H54 (cell line): ENCODE results near the gene FNIP2.

Source experiments
- DNase-seq: peaks from one replicate; pipeline ENCODE4 v3.0.0; 2011; ENCODE audit warnings: low spot score, mixed read lengths; ENCODE audit not compliant: insufficient read length
- FAIRE-seq: peaks from 3 replicates; lab custom pipeline; 2011; peaks lifted over from hg19 to GRCh38; lab: Jason Lieb, UNC
- POLR2A ChIP-seq: IDR thresholded peaks from 2 replicates; pipeline ENCODE4 v1.6.1; 2011; ENCODE audit warnings: low read depth, mild to moderate bottlenecking, low read length

FNIP2 gene

DNA sequence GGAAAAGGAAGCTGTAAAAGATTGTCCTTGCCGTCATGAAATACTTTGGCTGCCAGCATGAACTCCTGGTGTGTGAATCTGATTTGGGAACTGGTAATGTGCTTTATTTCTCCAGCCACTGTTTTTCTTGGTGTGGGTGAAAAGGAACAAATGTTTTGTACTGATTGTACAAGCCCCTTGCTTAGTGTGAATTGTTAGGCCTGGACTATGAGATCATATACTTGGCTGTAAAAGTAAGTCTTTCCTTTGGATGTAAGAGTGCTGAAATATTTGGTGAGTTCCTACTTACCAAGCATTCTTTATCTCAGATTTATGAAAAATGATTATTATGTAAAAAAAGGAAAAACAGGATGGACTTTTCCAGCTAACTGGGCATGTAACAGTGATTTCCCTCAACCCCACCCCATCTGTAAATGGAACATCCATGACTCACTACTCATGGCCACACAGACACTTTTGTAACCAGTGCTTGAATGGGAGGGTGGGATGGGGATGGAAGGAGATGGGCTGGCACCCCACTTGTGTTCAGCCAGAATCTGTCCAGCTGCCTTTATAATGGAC lies 6.3 kb downstream of the FNIP2 start:
- no peak for TF ChIP-seq POLR2A
- no peak for DNase-seq
- no peak for FAIRE-seq

DNA sequence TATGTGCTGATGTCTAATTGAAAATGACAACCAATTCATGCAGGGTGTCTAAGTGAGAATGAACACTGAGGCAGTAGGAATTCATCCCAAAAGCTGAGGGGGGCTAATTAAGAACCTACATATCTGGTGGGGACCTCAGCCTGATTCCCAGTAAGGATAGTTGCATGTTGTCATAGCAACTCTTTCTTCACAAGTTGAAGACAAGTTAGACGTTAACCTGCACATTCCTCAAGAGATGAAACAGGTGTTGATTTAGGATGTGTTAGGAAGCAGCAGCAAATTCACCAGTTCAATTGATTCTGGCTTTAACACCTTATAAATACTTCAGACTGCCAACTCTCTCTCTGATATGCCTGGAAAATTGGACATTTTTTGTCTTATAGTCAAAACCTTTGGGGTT lies 7.3 kb downstream of the FNIP2 start:
- TF ChIP-seq POLR2A: no peak
- DNase-seq (no peak), FAIRE-seq (no peak)

DNA sequence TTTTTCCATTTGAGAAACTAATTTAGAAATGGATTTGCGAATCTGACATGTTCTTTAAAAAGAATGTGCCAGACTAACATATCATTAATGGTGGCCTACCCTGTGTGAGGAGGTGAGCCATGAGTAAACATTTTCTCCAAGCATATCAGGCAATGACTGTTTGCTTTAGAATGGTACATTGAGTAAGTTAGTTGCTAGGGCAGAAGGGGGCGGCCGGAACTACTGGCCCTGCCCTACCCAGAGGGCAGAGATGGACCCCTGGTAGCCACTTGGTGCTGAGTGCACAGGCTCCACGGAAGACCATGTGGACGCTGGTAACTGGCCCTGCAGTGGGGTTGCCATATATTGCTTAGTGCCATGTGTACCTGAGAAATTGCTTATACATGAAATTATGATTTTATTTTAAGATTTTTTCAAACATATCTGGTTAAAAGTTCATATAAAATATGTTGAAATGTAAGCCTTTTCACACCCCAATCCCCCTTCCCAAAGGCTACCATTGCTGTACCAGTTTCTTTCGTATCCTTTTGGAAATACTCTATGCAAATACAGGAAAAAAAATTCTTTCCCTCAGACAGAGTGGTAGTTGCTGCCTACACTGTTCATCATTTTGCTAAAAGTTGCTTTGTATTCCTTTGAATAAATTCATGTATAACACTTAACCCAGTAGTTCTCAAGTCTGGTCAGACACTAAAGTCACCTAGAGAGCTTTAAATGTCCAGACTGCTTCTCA lies 8.8 kb downstream of the FNIP2 start:
- no peak for FAIRE-seq
- no peak for DNase-seq
- TF ChIP-seq POLR2A: no peak

DNA sequence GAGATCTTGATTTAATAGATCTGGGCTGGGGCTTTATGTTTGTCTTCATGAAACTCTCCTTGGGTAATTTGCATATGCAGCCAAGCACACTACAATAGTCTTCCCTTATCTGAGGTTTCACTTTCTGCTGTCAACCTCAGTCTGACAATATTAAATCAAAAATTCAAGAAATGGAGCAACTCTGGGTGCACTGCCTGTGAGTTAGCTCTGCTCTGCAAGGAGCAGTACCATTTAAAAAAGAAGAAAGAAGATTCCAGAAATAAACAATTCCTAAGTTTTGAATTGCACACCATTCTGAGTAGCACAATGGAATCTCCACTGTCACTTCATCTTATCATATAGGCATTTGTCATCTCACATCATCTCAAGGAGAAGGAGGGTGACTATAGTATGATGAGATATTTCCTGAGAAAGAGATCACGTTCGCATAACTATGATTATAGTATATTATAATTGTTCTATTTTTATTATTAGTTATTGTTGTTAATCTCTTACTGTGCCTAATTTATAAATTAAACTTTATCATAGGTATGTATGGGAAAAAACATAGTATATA lies 9.4 kb downstream of the FNIP2 start:
- no peak for TF ChIP-seq POLR2A
- DNase-seq (no peak), FAIRE-seq (no peak)

DNA sequence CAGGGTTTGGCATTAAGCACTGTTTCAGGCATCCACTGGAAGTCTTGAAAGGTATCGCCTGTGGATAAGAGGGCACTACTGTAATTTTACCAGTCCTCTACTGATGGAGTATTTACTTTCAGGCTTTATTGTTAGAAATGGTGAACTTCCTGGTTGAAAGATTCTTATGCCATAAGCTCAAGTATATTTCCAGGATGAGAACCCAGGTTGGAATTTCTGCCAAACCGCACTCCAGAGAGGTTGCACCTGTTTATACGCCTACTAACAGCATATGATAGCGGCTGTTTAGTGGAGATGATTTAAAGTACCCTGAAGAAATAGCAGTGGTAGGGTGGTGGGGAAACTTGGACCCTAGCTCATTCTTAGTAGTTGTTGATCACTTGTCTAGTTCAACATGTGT lies 9.9 kb downstream of the FNIP2 start:
- TF ChIP-seq POLR2A: no peak
- no peak for FAIRE-seq
- DNase-seq: no peak

DNA sequence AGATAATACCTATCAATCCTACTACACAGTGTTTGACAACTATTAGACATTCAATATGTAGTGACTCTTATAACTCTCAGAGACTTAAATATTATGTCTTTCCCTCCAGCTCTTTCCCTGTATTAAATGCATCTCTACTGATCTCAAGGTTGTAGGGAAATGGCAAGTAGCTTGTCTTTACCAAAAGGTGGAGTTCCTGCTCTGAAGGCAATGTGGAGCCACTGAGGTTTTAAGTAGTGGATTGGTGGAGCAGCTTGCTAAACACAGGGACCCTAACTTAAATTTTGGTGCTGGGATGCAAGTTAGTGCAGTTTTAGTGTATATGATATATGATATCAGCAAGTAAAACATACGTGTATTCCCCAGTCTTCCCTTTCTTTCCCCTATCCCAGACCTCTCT lies 13.1 kb downstream of the FNIP2 start:
- FAIRE-seq (no peak), DNase-seq (no peak)
- TF ChIP-seq POLR2A: no peak

DNA sequence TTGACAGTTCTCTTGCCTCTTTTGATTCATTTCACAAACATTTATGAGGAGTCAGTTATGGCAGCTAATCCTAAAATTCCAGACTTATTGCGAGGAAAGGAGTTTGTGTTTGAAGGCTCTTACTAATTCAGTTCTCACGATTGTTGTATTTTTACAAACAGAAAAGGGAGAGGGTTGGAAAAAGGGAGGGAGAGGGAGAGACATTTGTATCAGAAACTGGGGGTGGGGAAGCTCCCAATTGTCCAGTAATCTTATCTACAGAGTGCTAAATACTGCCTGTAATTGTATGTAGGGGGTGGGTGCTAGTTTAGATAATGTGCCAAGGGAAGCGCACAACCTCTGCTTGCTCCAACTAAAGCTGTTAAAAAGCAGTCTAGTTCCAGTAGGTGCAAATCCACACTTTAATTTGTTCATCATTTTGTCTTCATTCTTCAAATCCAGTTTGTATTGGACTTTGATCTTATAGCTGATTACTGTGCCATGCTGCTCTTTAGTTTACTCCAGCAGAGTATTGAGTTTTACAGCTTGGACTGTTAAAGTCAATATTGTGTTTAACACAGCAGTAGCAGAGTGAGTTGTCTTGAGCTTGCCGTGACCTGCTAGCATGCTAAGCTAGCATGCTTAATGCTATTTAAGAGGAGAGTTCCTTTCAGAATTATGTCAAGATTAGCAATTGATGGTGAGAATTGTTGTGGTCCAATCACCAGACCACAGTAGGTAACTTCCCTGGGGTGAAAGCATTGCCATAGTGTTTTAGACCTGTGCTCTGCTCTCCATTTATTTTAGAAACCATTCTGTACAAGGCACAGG lies 13.9 kb downstream of the FNIP2 start:
- DNase-seq (no peak), FAIRE-seq (peak; percentile 43)
- TF ChIP-seq POLR2A: no peak

DNA sequence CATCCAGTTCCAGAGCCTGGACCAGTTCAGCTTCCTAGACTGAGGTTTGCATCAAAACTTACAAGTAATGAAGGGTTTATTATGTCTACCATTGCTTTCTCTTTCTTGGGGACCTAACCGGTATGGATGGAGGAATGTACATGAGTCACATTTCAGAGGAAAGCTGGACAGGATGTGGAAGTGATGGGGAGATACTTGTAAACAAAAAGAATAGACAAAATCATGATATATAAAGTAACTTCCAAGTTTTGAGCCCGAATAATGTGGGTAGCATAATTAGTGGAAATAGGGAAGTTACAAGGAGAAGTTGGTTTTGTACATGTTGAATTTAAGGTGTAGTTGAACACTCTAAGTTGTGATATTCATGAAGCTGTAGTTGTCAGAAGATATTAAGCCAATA lies 15.0 kb downstream of the FNIP2 start:
- peak; percentile 27 for DNase-seq
- TF ChIP-seq POLR2A: no peak
- FAIRE-seq: no peak

DNA sequence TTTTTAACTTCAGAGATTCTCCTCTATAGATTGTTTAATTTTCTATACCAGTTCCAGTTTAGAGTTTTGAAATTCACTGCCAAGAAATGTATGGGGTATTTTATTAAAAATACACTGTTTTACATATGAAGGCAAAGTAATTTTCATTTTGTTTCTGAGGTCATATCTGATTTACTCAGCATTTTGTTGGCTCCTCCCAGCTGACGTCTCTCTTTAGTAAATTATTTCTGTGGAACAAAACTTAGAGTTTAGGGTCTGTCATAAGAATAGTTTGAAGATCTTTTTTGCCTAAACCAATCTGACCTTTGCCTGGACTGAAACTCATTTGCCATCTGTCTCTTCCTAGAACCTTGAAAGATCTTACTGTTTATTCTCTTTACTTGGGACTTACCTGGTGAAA lies 16.9 kb downstream of the FNIP2 start:
- DNase-seq (no peak), FAIRE-seq (no peak)
- no peak for TF ChIP-seq POLR2A

DNA sequence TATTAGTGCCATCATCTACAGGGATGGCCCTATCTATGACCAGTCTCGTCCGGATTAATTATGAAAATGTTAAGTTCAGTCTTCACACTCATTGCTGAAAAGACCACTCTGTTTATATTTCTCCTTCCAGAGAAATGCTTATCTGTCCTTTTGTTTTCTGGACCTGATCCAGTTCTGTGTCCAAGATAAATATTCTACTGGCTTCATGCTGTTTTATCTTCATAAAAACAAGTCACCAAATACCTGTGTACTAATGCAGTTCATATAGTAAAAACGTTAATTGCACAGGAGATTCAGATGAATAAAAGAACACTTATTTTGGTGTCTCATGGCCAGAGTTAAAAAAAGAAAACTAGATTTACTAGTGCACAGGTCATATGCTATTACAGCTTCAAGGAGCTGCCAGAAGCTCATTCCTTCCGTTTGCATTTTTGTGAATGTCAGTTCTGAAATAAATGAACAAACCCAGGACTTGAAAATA lies 17.3 kb downstream of the FNIP2 start:
- no peak for TF ChIP-seq POLR2A
- FAIRE-seq (no peak), DNase-seq (no peak)

DNA sequence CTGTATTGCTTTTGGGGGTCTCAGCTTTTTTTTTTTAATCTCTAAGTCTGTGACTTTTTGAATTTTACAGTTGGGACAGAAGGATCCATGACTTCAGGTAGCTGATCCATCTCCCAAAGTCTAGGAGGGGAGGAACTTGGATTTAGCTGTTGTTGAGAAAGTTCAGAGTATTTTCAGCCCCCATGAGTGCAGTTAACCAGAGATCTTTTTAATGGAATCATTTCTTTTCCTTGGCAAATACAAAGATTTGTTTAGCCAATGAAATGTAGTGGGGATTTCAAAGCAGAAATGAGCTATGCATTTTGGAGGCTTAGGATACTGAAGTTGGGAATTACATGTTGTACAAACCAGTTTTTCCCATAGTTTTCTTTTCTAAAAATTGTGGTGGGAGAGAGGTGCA lies 18.1 kb downstream of the FNIP2 start:
- no peak for FAIRE-seq
- no peak for TF ChIP-seq POLR2A
- no peak for DNase-seq

DNA sequence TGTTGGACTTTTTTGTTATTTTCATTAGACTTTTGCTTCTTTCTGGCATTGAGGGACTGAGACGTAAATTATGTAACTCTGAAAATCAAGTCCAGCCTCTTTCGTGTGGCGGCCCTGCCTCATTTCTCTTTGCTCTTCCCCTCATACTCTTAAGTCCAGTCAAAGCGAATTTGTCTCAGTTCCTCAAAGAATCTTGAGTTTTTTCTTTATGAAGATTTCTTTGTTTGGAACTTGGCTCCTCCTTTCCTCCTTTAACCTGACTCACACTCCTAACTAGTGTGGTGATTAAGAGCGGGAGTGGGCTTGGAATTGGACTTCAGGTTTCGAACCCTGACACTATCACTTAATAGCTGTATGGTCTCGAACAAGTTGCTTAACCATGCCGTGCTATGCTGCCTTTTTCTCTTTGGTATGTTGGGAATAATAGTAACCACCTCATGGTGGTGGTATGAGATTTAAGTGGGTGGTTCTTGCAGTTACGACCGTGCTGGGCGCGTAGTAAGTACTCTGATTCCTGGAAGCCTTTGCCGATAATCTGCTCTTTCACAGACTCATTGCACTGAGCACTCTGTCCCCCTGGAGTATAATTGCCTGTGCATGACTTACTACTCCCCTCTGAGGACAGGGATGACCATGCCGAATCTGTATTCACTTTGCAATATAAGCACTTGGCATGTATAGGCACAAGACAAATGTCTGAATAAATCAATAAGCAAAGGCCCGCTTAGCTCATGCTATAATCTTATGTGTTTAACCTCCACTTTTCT lies 19.1 kb downstream of the FNIP2 start:
- TF ChIP-seq POLR2A: no peak
- DNase-seq: no peak

DNA sequence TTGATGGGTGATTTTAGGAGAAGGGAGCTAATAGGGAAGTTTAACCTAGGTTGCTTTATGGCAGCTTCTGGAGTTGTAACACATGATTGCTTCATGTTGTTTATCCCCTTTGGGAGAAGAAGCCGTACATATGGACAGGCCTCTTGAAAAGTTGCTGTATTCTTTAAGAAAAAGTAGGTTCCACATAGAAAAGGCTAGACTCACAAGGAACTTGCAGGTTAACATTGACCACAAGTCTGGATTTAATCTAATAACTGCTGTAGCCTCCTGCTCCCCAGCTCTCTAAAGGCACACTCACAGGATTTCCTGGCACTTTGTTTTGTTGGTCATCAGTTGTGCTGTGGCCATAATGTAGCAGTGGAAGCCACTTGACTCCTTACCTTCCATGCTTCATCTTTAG lies 19.7 kb downstream of the FNIP2 start:
- TF ChIP-seq POLR2A: no peak
- DNase-seq (no peak), FAIRE-seq (no peak)

More for the DNA sequence above, 19.1 kb downstream of the FNIP2 start:
- FAIRE-seq: no peak
